Measurements from ENCODE around the gene LDHD. TPM values are rescaled to one million over a fixed set of nuclear protein-coding genes. Genes with fewer than 3 reads are reported as not detected.

Gene LDHD
- total and polyA plus RNA-seq, 9 of the 15 experiments (the other 6 are each of a cell fraction or from before 2014, with no cell fraction given), result 0.19 to 0.86 (median 0.54) TPM; not detected in 3

DNA sequence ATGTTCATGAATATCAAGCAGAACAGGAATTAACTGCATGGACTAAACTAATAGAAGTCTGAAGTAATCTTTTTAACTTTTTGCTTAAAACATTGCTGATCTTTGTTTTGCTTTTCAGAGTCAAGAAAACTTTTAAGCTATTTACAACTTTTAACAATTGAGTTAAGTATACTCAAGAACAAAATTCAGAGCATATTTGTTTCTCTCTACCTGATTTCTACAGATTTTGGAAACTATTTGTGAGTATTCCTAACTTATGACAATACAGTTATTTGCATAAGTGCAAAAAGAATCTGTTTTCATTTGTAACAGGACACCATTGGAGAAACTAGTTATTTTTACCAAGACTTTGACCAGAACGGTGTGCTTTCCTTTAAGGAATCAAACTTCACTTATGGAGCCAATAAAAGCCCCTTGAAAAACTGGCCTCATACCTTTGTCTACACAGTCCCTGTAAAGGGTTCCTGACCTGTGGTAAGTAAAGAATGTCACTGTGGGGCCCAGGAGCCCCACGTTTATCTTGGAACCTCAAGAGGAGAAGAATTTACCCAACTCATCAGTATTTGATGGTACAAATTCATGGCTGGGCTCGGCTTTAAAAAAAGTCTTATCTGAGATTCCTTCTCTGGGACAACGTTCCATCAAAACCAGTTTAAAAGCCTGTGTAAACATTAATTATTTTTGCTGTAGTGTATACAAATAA, 11.3 kb upstream of the LDHD start:
- 17% methylated on average over 4 of the region's 4 CpGs for WGBS (ENCODE audit: insufficient coverage, low coverage, missing lambda C conversion rate)
- Histone ChIP-seq H3K9me3 (replicated peaks; ENCODE audit: control insufficient read depth, insufficient read depth, low read depth, low read length) (no peaks in the 10 kb centered on the region; the same call in none of the 2 replicates), H3K27me3 (ENCODE audit: control insufficient read depth in 2 of 2, insufficient read depth in 2 of 2, low read length in 2 of 2) (no peaks in the 10 kb centered on the region; a peak in 1 of 5 replicates), H3K27ac (ENCODE audit: extremely low read depth, low read depth, low read length) (no peak overlapping the region), H3K79me2 (ENCODE audit: control insufficient read depth, insufficient read depth, low read length) (no peaks in the 10 kb centered on the region), H4K20me1 (replicated peaks; ENCODE audit: control insufficient read depth, insufficient read depth, low read length) (no peaks in the 10 kb centered on the region), H3K4me2 (ENCODE audit: insufficient read depth, low read length) (no peak overlapping the region), H3K4me1 (replicated peaks in 1 of 2; ENCODE audit: control insufficient read depth in 2 of 2, insufficient read depth in 2 of 2, low read length in 2 of 2) (peaks cover 4 to 7% of the 10 kb centered on the region in 2 experiments; a peak in 4 of 5 replicates), H3K9ac (ENCODE audit: insufficient read depth in 1 of 2, low read depth in 2 of 2, low read length in 2 of 2) (no peak overlapping the region), H3K9me1 (ENCODE audit: control insufficient read depth, insufficient read depth, low read length) (no peaks in the 10 kb centered on the region), H3K36me3 (ENCODE audit: control insufficient read depth, insufficient read depth, low read length) (no peaks in the 10 kb centered on the region), H2AFZ (ENCODE audit: low read depth, low read length) (no peak overlapping the region), H3K4me3 (no peak overlapping the region)
- FAIRE-seq (no peak), DNase-seq (ENCODE audit: extremely low read depth in 1 of 4, low spot score in 3 of 4) (no peak), ATAC-seq (no peak)
- no TSS peak for BruUV-seq (replicated peaks)
- ChIA-PET POLR2A (no interaction called here), CTCF (ENCODE audit: low intra/inter-chr PET ratio) (no interaction called here)
- intact Hi-C loops (cut with micrococcal nuclease), result no loop called here
- in situ Hi-C loops (cut with MboI), result loop anchor here (25.0 kb wide), 1 partner anchor 416 kb away; the partner anchor contains the start of gene MLKL
- no peak for TF ChIP-seq BMI1 (IDR thresholded peaks at IDR 0.05; ENCODE audit: low read length)
- TF ChIP-seq NFATC3 (IDR thresholded peaks at IDR 0.05), result no peak
- TF ChIP-seq POLR2AphosphoS5 (IDR thresholded peaks at IDR 0.05; ENCODE audit: control insufficient read depth, insufficient read depth, low read depth, low read length), result no peak
- TF ChIP-seq ZSCAN29 (IDR thresholded peaks at IDR 0.05), result peak; percentile 40; the same call in 1 of the 2 replicates
- peak in 1 of 2 experiments; percentile 63; a peak in 1 of 3 replicates for TF ChIP-seq CBX3 (IDR thresholded peaks at IDR 0.05; ENCODE audit: borderline replicate concordance in 1 of 2, low read length in 2 of 2)
- peak; percentile 57 for TF ChIP-seq ZNF280A (IDR thresholded peaks at IDR 0.05; ENCODE audit: low read depth, partially characterized antibody)
- no peak for TF ChIP-seq FOXK2 (conservative IDR thresholded peaks at IDR 0.05 in 1 of 2, IDR thresholded peaks at IDR 0.05 in 1 of 2; ENCODE audit: low read depth in 2 of 2)
- TF ChIP-seq TRIM28 (IDR thresholded peaks at IDR 0.05), result 0 out of 2 replicates have a peak, but pooled peaks have one; percentile 58
- no peak for TF ChIP-seq CHD7 (IDR thresholded peaks at IDR 0.05; ENCODE audit: low read depth, low read length)
